ENCODE data around the gene CTSE.

The CTSE gene

DNA sequence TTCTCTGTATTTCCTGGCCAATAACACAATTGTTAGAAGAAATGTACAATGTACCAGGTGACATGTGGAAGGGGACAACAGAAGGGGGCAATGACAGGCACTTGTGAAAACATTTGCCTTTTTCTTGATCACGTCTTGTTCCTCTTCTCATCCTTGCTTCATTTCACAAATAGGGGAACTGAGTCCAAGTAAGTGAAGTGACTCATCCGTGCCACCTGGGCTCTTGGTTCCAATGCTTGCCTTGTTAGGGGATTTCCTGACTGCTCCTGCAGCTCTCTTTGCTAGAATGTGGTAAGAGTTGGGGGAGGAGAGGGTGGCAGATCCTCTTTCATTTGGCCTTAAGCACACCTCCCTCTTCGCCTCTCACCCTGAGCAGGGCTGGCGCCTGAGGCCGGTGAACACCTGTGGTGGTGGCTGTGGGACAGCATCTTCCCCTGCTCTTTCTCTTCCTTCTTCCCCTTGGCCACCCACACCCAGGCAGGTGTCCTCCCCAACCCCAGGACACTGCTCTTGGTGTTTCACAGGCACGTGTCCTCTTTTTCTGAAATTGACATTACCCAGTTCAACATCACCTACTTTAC lies 27.1 kb upstream of the CTSE start:
- DNase-seq (ENCODE audit: low spot score), result no peak
- TF ChIP-seq, protein P1, sequence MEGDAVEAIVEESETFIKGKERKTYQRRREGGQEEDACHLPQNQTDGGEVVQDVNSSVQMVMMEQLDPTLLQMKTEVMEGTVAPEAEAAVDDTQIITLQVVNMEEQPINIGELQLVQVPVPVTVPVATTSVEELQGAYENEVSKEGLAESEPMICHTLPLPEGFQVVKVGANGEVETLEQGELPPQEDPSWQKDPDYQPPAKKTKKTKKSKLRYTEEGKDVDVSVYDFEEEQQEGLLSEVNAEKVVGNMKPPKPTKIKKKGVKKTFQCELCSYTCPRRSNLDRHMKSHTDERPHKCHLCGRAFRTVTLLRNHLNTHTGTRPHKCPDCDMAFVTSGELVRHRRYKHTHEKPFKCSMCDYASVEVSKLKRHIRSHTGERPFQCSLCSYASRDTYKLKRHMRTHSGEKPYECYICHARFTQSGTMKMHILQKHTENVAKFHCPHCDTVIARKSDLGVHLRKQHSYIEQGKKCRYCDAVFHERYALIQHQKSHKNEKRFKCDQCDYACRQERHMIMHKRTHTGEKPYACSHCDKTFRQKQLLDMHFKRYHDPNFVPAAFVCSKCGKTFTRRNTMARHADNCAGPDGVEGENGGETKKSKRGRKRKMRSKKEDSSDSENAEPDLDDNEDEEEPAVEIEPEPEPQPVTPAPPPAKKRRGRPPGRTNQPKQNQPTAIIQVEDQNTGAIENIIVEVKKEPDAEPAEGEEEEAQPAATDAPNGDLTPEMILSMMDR (IDR thresholded peaks at IDR 0.05; ENCODE audit: poor library complexity, severe bottlenecking), result no peak
- Histone ChIP-seq H3K36me3 (ENCODE audit: low read depth) (no peaks in the 10 kb centered on the region), H3K27me3 (ENCODE audit: insufficient read depth, poor library complexity, severe bottlenecking) (no peaks in the 10 kb centered on the region), H3K27ac (ENCODE audit: poor library complexity, severe bottlenecking) (no peak overlapping the region), H3K4me1 (ENCODE audit: insufficient read depth, poor library complexity, severe bottlenecking) (no peaks in the 10 kb centered on the region), H3K9me3 (ENCODE audit: severe bottlenecking) (peaks cover 2% of the 10 kb centered on the region), H3K4me3 (ENCODE audit: severe bottlenecking) (no peak overlapping the region)
- no peak for ATAC-seq (ENCODE audit: low read depth)

DNA sequence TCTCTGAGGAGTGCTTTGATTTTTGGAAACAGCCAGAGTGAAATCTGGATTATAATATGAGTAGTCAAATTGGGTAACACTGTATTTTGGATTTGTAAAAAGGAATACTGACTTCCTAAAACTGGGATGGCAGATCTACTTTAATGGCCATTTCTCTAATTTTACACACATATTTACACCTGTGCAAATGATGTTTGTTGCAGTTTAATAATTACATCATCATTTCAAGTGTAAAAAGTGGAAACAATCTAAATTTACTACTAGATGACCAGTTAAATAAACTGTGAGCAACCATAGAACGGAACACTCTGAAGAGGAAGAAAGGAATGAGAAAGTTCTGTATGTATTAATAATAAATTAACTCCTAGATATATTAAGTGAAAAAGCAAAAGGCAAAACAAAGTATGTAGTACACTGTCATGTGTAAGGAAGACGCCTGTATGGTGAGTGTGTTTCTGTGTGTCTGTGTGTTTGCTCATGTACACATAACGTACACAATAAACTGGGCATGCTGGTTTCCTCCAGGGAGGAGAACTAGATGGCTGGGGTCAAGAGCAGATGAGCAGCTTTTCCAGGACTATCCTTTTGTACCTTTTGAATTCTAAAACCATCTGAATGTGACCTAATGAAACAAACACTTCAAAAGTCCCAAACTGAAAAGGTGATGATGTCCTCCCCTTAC lies 26.4 kb upstream of the CTSE start:
- DNase-seq (ENCODE audit: low spot score) (no peak), ATAC-seq (ENCODE audit: low read depth) (no peak)
- no peaks in the 10 kb centered on the region for H3K27me3 ChIP-seq (ENCODE audit: insufficient read depth, poor library complexity, severe bottlenecking)
- no peaks in the 10 kb centered on the region for H3K36me3 ChIP-seq (ENCODE audit: low read depth)
- no peak overlapping the region for H3K27ac ChIP-seq (ENCODE audit: poor library complexity, severe bottlenecking)
- no peak overlapping the region for H3K4me3 ChIP-seq (ENCODE audit: severe bottlenecking)
- no peaks in the 10 kb centered on the region for H3K4me1 ChIP-seq (ENCODE audit: insufficient read depth, poor library complexity, severe bottlenecking)
- H3K9me3 ChIP-seq (ENCODE audit: severe bottlenecking), result peaks cover 2% of the 10 kb centered on the region
- TF ChIP-seq, protein P1 (IDR thresholded peaks at IDR 0.05; ENCODE audit: poor library complexity, severe bottlenecking), result no peak

DNA sequence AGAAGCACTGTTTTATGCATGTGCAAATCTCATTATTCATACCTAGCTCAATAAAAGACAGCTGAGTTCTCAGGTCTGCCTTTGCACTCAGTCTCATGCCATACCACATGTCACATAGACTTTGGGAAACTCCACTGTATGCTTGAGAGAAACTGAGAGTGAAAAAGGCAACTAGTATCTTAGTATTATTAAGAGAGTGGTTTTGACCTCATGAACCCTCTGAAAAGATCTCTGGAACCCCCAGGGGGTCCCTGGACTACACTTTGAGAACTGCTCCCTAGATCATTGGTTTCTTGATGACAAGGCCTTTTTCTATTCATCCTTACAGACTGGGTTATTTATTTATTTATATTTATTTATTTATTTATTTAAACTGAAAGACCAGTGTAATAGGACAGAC lies 25.6 kb upstream of the CTSE start:
- ATAC-seq (ENCODE audit: low read depth), result no peak
- H3K4me1 ChIP-seq (ENCODE audit: insufficient read depth, poor library complexity, severe bottlenecking), result no peaks in the 10 kb centered on the region

DNA sequence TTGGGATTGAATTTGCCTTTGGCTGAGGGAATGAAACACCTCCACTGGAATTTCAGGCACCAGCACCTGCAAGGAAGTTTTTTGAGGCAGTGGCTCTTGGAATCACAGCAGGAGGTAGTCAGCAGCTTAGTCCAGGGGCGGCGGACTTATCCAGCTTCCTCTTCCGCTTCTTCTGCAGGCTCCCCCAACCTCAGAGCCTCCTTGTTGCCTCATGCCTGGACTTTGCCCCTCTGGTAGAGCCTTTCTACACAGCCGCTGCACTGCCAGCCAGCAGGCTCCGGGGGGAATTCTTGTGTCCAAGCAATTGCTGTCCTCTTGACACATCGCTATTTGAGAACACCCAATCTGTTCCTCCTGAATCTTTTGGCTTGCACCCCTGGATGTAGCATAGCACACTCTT lies 24.9 kb upstream of the CTSE start:
- Histone ChIP-seq H3K4me3 (ENCODE audit: severe bottlenecking) (no peak overlapping the region), H3K36me3 (ENCODE audit: low read depth) (no peaks in the 10 kb centered on the region), H3K9me3 (ENCODE audit: severe bottlenecking) (peaks cover 2% of the 10 kb centered on the region), H3K4me1 (ENCODE audit: insufficient read depth, poor library complexity, severe bottlenecking) (no peaks in the 10 kb centered on the region), H3K27me3 (ENCODE audit: insufficient read depth, poor library complexity, severe bottlenecking) (no peaks in the 10 kb centered on the region), H3K27ac (ENCODE audit: poor library complexity, severe bottlenecking) (no peak overlapping the region)
- DNase-seq (ENCODE audit: low spot score), result no peak
- TF ChIP-seq, protein P1 (IDR thresholded peaks at IDR 0.05; ENCODE audit: poor library complexity, severe bottlenecking), result no peak
- ATAC-seq (ENCODE audit: low read depth), result no peak

More for the DNA sequence above, 25.6 kb upstream of the CTSE start:
- H3K36me3 ChIP-seq (ENCODE audit: low read depth), result no peaks in the 10 kb centered on the region
- no peaks in the 10 kb centered on the region for H3K27me3 ChIP-seq (ENCODE audit: insufficient read depth, poor library complexity, severe bottlenecking)
- DNase-seq (ENCODE audit: low spot score), result no peak
- H3K9me3 ChIP-seq (ENCODE audit: severe bottlenecking), result peaks cover 2% of the 10 kb centered on the region
- H3K4me3 ChIP-seq (ENCODE audit: severe bottlenecking), result no peak overlapping the region
- TF ChIP-seq, protein P1 (IDR thresholded peaks at IDR 0.05; ENCODE audit: poor library complexity, severe bottlenecking), result no peak
- H3K27ac ChIP-seq (ENCODE audit: poor library complexity, severe bottlenecking), result no peak overlapping the region

DNA sequence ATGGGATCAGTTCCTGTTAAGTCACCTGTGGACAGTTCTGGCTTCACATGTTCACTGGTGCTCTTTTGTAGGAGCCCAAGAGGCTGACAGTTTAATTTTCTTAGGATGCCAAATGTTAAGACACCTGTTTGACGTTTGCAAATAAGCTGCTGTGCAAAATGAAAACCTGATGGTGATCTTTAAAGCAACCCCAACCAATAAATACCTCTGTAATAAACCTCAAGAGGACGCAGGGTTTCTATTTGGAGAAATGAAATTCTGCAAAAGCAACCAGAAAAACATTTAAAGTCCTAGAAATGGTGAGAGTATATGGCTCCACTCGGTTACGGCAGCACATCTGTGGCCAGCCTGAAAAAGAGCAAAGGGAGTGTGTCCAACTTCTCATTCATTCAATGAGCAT lies 23.6 kb upstream of the CTSE start:
- H3K4me1 ChIP-seq (ENCODE audit: insufficient read depth, poor library complexity, severe bottlenecking), result no peaks in the 10 kb centered on the region
- no peak overlapping the region for H3K27ac ChIP-seq (ENCODE audit: poor library complexity, severe bottlenecking)
- H3K36me3 ChIP-seq (ENCODE audit: low read depth), result no peaks in the 10 kb centered on the region
- H3K4me3 ChIP-seq (ENCODE audit: severe bottlenecking), result no peak overlapping the region
- ATAC-seq (ENCODE audit: low read depth) (no peak), DNase-seq (ENCODE audit: low spot score) (no peak)
- H3K27me3 ChIP-seq (ENCODE audit: insufficient read depth, poor library complexity, severe bottlenecking), result no peaks in the 10 kb centered on the region
- TF ChIP-seq, protein P1 (IDR thresholded peaks at IDR 0.05; ENCODE audit: poor library complexity, severe bottlenecking), result no peak
- H3K9me3 ChIP-seq (ENCODE audit: severe bottlenecking), result peaks cover 2% of the 10 kb centered on the region

Data from RWPE2 (cell line).